IgD-negative memory B cell (primary cell): ENCODE data around the gene MRPS16. TPM values are rescaled to one million over a fixed set of nuclear protein-coding genes. Genes with fewer than 3 reads are reported as not detected.

ENCODE experiments used
- H3K27ac Mint-ChIP-seq, 3 donors: one replicate each; pipeline ENCODE4 v1.8.0; 2020 to 2022; ENCODE audit warnings: mild to moderate bottlenecking in 3 of 3, mixed read lengths in 3 of 3, moderate library complexity in 1 of 3
- H3K27me3 Mint-ChIP-seq: one replicate; pipeline ENCODE4 v1.8.0; 2021; ENCODE audit warnings: mixed read lengths
- H3K36me3 Mint-ChIP-seq: one replicate; pipeline ENCODE4 v1.8.0; 2020; ENCODE audit warnings: mild to moderate bottlenecking, mixed read lengths
- H3K4me1 Mint-ChIP-seq, 3 donors: one replicate each; pipeline ENCODE4 v1.8.0; 2020 to 2022; ENCODE audit warnings: mixed read lengths in 3 of 3, mild to moderate bottlenecking in 1 of 3
- H3K4me3 Mint-ChIP-seq, 4 donors: one replicate each; pipeline ENCODE4 v1.8.0; 2020 to 2022; ENCODE audit warnings: mild to moderate bottlenecking in 4 of 4, mixed read lengths in 4 of 4, moderate library complexity in 3 of 4
- H3K9me3 Mint-ChIP-seq, 3 donors: one replicate each; pipeline ENCODE4 v1.8.0; 2020 to 2021; ENCODE audit warnings: mixed read lengths in 3 of 3, mild to moderate bottlenecking in 1 of 3
- polyA plus RNA-seq: library from polyadenylated mRNA; unstranded; fragments of 300-500 nt; fragmentation: Illumina TruSeq; gene quantifications from one replicate; pipeline ENCODE4 v1.2.3, GENCODE V29; 2021

MRPS16 gene
- polyA plus RNA-seq, 1 donor from 2014 or later = 119 TPM

GRCh38 chr10:73248259-73248724 lies 4.2 kb downstream of the MRPS16 start:
- Mint-ChIP-seq H3K4me3 (peak overlapping the region in 3 of 4 donors; percentile 97 to 99 (median 98)), H3K36me3 (peaks cover 4% of the 10 kb centered on the region), H3K27ac (peak overlapping the region; percentile 82 to 99 (median 97)), H3K4me1 (peaks cover 47 to 65% (median 55%) of the 10 kb centered on the region in 3 donors), H3K27me3 (no peaks in the 10 kb centered on the region), H3K9me3 (no peaks in the 10 kb centered on the region)

- peaks cover 46 to 59% (median 50%) of the 10 kb centered on the region in 3 donors for H3K4me1 Mint-ChIP-seq
- peaks cover 4% of the 10 kb centered on the region for H3K36me3 Mint-ChIP-seq
- peak overlapping the region; percentile 92 to 99 (median 98) for H3K4me3 Mint-ChIP-seq
These were observed 4.8 kb downstream of the MRPS16 start for GRCh38 chr10:73247509-73248258.

GRCh38 chr10:73246646-73247508 lies 5.6 kb downstream of the MRPS16 start, which contains the start of gene DNAJC9:
Gene DNAJC9, minus strand, starts transcription at chr10:73247255. Its CDS starts 66 bp downstream, at chr10:73247189.
- H3K36me3 Mint-ChIP-seq = peaks cover 4% of the 10 kb centered on the region
- H3K27ac Mint-ChIP-seq = peak within 1 kb of the TSS; percentile 97 to 99 (median 98)
- H3K27me3 Mint-ChIP-seq = no peaks in the 10 kb centered on the region
- no peaks in the 10 kb centered on the region for H3K9me3 Mint-ChIP-seq
- H3K4me3 Mint-ChIP-seq = peak within 1 kb of the TSS; percentile 92 to 99 (median 98)
- peaks cover 44 to 54% (median 46%) of the 10 kb centered on the region in 3 donors for H3K4me1 Mint-ChIP-seq

More at GRCh38 chr10:73247509-73248258, 4.8 kb downstream of the MRPS16 start:
- Mint-ChIP-seq H3K9me3 (no peaks in the 10 kb centered on the region), H3K27me3 (no peaks in the 10 kb centered on the region), H3K27ac (peak overlapping the region; percentile 97 to 99 (median 98))

- Mint-ChIP-seq H3K27me3 (no peaks in the 10 kb centered on the region), H3K4me1 (peaks cover 41 to 50% (median 46%) of the 10 kb centered on the region in 3 donors), H3K9me3 (no peaks in the 10 kb centered on the region), H3K36me3 (peaks cover 4% of the 10 kb centered on the region), H3K4me3 (peak overlapping the region; percentile 92 to 99 (median 98)), H3K27ac (peak overlapping the region; percentile 97 to 99 (median 98))
These were observed 6.2 kb downstream of the MRPS16 start for GRCh38 chr10:73246322-73246645.

- no peaks in the 10 kb centered on the region for H3K27me3 Mint-ChIP-seq
- H3K27ac Mint-ChIP-seq = peak overlapping the region in 2 of 3 donors; percentile 22 to 93
- H3K36me3 Mint-ChIP-seq = peaks cover 3% of the 10 kb centered on the region
- peak overlapping the region in 3 of 4 donors; percentile 25 to 61 (median 46) for H3K4me3 Mint-ChIP-seq
- no peaks in the 10 kb centered on the region for H3K9me3 Mint-ChIP-seq
- H3K4me1 Mint-ChIP-seq = peaks cover 30 to 41% (median 36%) of the 10 kb centered on the region in 3 donors
These were observed 7.5 kb downstream of the MRPS16 start for GRCh38 chr10:73244866-73245477.

- Mint-ChIP-seq H3K9me3 (no peaks in the 10 kb centered on the region), H3K27ac (no peak overlapping the region), H3K4me3 (no peak overlapping the region)
These were observed 12.5 kb downstream of the MRPS16 start for GRCh38 chr10:73239908-73240307.

GRCh38 chr10:73238990-73239566 lies 13.4 kb downstream of the MRPS16 start:
- no peak overlapping the region for H3K4me3 Mint-ChIP-seq
- no peak overlapping the region for H3K27ac Mint-ChIP-seq
- peaks cover 0 to 4% (median 0%) of the 10 kb centered on the region in 3 donors for H3K4me1 Mint-ChIP-seq
- peaks cover 3% of the 10 kb centered on the region for H3K36me3 Mint-ChIP-seq
- H3K9me3 Mint-ChIP-seq = no peaks in the 10 kb centered on the region
- no peaks in the 10 kb centered on the region for H3K27me3 Mint-ChIP-seq

More at GRCh38 chr10:73239908-73240307, 12.5 kb downstream of the MRPS16 start:
- peaks cover 3% of the 10 kb centered on the region for H3K36me3 Mint-ChIP-seq
- H3K4me1 Mint-ChIP-seq = peaks cover 0 to 9% (median 4%) of the 10 kb centered on the region in 3 donors
- no peaks in the 10 kb centered on the region for H3K27me3 Mint-ChIP-seq

GRCh38 chr10:73234695-73235094 lies 17.7 kb downstream of the MRPS16 start:
- H3K27ac Mint-ChIP-seq = peak overlapping the region; percentile 2 to 72 (median 4)
- H3K36me3 Mint-ChIP-seq = no peaks in the 10 kb centered on the region
- H3K27me3 Mint-ChIP-seq = no peaks in the 10 kb centered on the region
- no peaks in the 10 kb centered on the region for H3K4me1 Mint-ChIP-seq
- H3K4me3 Mint-ChIP-seq = no peak overlapping the region
- H3K9me3 Mint-ChIP-seq = no peaks in the 10 kb centered on the region

GRCh38 chr10:73233883-73234282 lies 18.6 kb downstream of the MRPS16 start:
- no peaks in the 10 kb centered on the region for H3K9me3 Mint-ChIP-seq
- H3K27me3 Mint-ChIP-seq = no peaks in the 10 kb centered on the region
- H3K27ac Mint-ChIP-seq = no peak overlapping the region
- H3K4me3 Mint-ChIP-seq = no peak overlapping the region
- H3K36me3 Mint-ChIP-seq = no peaks in the 10 kb centered on the region
- H3K4me1 Mint-ChIP-seq = no peaks in the 10 kb centered on the region

GRCh38 chr10:73232887-73233286 lies 19.6 kb downstream of the MRPS16 start:
- no peaks in the 10 kb centered on the region for H3K27me3 Mint-ChIP-seq
- H3K27ac Mint-ChIP-seq = peak overlapping the region in 1 of 3 donors; percentile 22
- no peaks in the 10 kb centered on the region for H3K4me1 Mint-ChIP-seq
- no peaks in the 10 kb centered on the region for H3K9me3 Mint-ChIP-seq
- no peaks in the 10 kb centered on the region for H3K36me3 Mint-ChIP-seq
- no peak overlapping the region for H3K4me3 Mint-ChIP-seq

- H3K4me3 Mint-ChIP-seq = no peak overlapping the region
- no peaks in the 10 kb centered on the region for H3K36me3 Mint-ChIP-seq
- no peak overlapping the region for H3K27ac Mint-ChIP-seq
- H3K4me1 Mint-ChIP-seq = no peaks in the 10 kb centered on the region
- no peaks in the 10 kb centered on the region for H3K27me3 Mint-ChIP-seq
- no peaks in the 10 kb centered on the region for H3K9me3 Mint-ChIP-seq
These were observed 22.9 kb downstream of the MRPS16 start for GRCh38 chr10:73229567-73229966.

- Mint-ChIP-seq H3K27me3 (no peaks in the 10 kb centered on the region), H3K4me3 (no peak overlapping the region), H3K36me3 (no peaks in the 10 kb centered on the region), H3K27ac (no peak overlapping the region), H3K9me3 (no peaks in the 10 kb centered on the region), H3K4me1 (no peaks in the 10 kb centered on the region)
These were observed 24.2 kb downstream of the MRPS16 start for GRCh38 chr10:73228247-73228646.

- Mint-ChIP-seq H3K9me3 (no peaks in the 10 kb centered on the region), H3K4me3 (no peak overlapping the region), H3K4me1 (no peaks in the 10 kb centered on the region), H3K27ac (no peak overlapping the region), H3K36me3 (no peaks in the 10 kb centered on the region), H3K27me3 (no peaks in the 10 kb centered on the region)
These were observed 25.8 kb downstream of the MRPS16 start for GRCh38 chr10:73226663-73227062.

GRCh38 chr10:73225518-73225917 lies 26.9 kb downstream of the MRPS16 start:
- Mint-ChIP-seq H3K27me3 (no peaks in the 10 kb centered on the region), H3K4me1 (no peaks in the 10 kb centered on the region), H3K9me3 (no peaks in the 10 kb centered on the region), H3K36me3 (no peaks in the 10 kb centered on the region), H3K27ac (no peak overlapping the region), H3K4me3 (no peak overlapping the region)
